ENCODE data around the gene INPP5E. TPM values are rescaled to one million over a fixed set of nuclear protein-coding genes. Genes with fewer than 3 reads are reported as not detected.
"Not testable (repeated sequence)": the region's sequence is repeated elsewhere in the genome, so short reads cannot be mapped to it uniquely, and the experiment has no call there.

The INPP5E gene
- total RNA-seq, 1 experiment from 2014 or later: 10.7 TPM

- Histone ChIP-seq H3K4me3 (ENCODE audit: low read length) (peak overlapping the region; percentile 81), H3K27me3 (ENCODE audit: low read length) (no peaks in the 10 kb centered on the region), H3K36me3 (ENCODE audit: low read depth, low read length) (peaks cover 20% of the 10 kb centered on the region), H3K4me1 (ENCODE audit: insufficient read depth, low read length) (peaks cover 18% of the 10 kb centered on the region; the same call in 1 of the 2 replicates), H3K9ac (ENCODE audit: low read length) (peak overlapping the region; percentile 88), H4K20me1 (ENCODE audit: low read length) (peaks cover 10% of the 10 kb centered on the region; the same call in 1 of the 2 replicates), H3K4me2 (ENCODE audit: low read length) (peak overlapping the region; percentile 97), H3K9me2 (replicated peaks; ENCODE audit: low read length) (no peaks in the 10 kb centered on the region), H3K27ac (ENCODE audit: low read length) (peak overlapping the region; percentile 29; the same call in 1 of the 2 replicates), H3F3A (ENCODE audit: low read length, unreplicated experiment) (no peaks in the 10 kb centered on the region), H3K79me2 (ENCODE audit: low read length) (peaks cover 44% of the 10 kb centered on the region), H3K9me3 (ENCODE audit: low read length) (no peaks in the 10 kb centered on the region), H2AFZ (ENCODE audit: low read length) (peak overlapping the region; percentile 59; the same call in 1 of the 2 replicates)
- TSS peak; percentile 45 for BruUV-seq (replicated peaks)
- DNase-seq (peak; percentile 38), ATAC-seq (peak; percentile 68)
- TF ChIP-seq EZH2 (IDR thresholded peaks at IDR 0.05; ENCODE audit: low read length, unreplicated experiment) (no peak), CTCF (conservative IDR thresholded peaks at IDR 0.05; ENCODE audit: low read depth, low read length) (no peak), EZH2phosphoT487 (IDR thresholded peaks at IDR 0.05; ENCODE audit: borderline replicate concordance, low read length) (no peak)
- intact Hi-C loops (cut with micrococcal nuclease): no loop called here
- ChIA-PET POLR2A (ENCODE audit: unreplicated experiment) (interaction anchor here (0.6 kb wide), 1 partner anchor 47 kb away, joined by 3 read pairs; no protein-coding TSS in a partner anchor), CTCF (no interaction called here)
Measured at GRCh38 chr9:136409557-136410455, 29.8 kb downstream of the INPP5E start.

- ChIA-PET CTCF (no interaction called here), POLR2A (ENCODE audit: unreplicated experiment) (no interaction called here)
- Histone ChIP-seq H3K27me3 (ENCODE audit: low read length) (no peaks in the 10 kb centered on the region), H3K9ac (ENCODE audit: low read length) (no peak overlapping the region), H2AFZ (ENCODE audit: low read length) (no peak overlapping the region), H4K20me1 (ENCODE audit: low read length) (peaks cover 10% of the 10 kb centered on the region; the same call in 1 of the 2 replicates), H3K9me3 (ENCODE audit: low read length) (no peaks in the 10 kb centered on the region), H3K27ac (ENCODE audit: low read length) (no peak overlapping the region), H3K79me2 (ENCODE audit: low read length) (peaks cover 40% of the 10 kb centered on the region), H3K36me3 (ENCODE audit: low read depth, low read length) (peaks cover 8% of the 10 kb centered on the region; the same call in 1 of the 2 replicates), H3K4me2 (ENCODE audit: low read length) (no peak overlapping the region), H3K4me3 (ENCODE audit: low read length) (no peak overlapping the region), H3F3A (ENCODE audit: low read length, unreplicated experiment) (no peaks in the 10 kb centered on the region), H3K4me1 (ENCODE audit: insufficient read depth, low read length) (peaks cover 18% of the 10 kb centered on the region; the same call in 1 of the 2 replicates), H3K9me2 (replicated peaks; ENCODE audit: low read length) (no peaks in the 10 kb centered on the region)
- intact Hi-C loops (cut with micrococcal nuclease): no loop called here
- BruUV-seq (replicated peaks): no TSS peak
- ATAC-seq (no peak), DNase-seq (no peak)
- TF ChIP-seq EZH2phosphoT487 (IDR thresholded peaks at IDR 0.05; ENCODE audit: borderline replicate concordance, low read length): no peak
Measured at GRCh38 chr9:136407911-136408310, 31.7 kb downstream of the INPP5E start.

- H3K9ac ChIP-seq (ENCODE audit: low read length); BruUV-seq (replicated peaks): not testable (repeated sequence)
Measured at GRCh38 chr9:136407061-136407460, 32.6 kb downstream of the INPP5E start.

GRCh38 chr9:136405904-136406303 lies 33.7 kb downstream of the INPP5E start:
- ATAC-seq; BruUV-seq (replicated peaks); H3K9ac ChIP-seq (ENCODE audit: low read length); CTCF ChIA-PET; H3K36me3 ChIP-seq (ENCODE audit: low read depth, low read length); DNase-seq; H2AFZ ChIP-seq (ENCODE audit: low read length); H3K27ac ChIP-seq (ENCODE audit: low read length); H3K9me3 ChIP-seq (ENCODE audit: low read length); H3F3A ChIP-seq (ENCODE audit: low read length, unreplicated experiment); POLR2A ChIA-PET (ENCODE audit: unreplicated experiment); H3K27me3 ChIP-seq (ENCODE audit: low read length); H3K4me3 ChIP-seq (ENCODE audit: low read length); intact Hi-C loops (cut with micrococcal nuclease); H3K9me2 ChIP-seq (replicated peaks; ENCODE audit: low read length); H3K4me2 ChIP-seq (ENCODE audit: low read length); H3K4me1 ChIP-seq (ENCODE audit: insufficient read depth, low read length); H4K20me1 ChIP-seq (ENCODE audit: low read length): not testable (repeated sequence)
- peaks cover 20% of the 10 kb centered on the region for H3K79me2 ChIP-seq (ENCODE audit: low read length)

More at GRCh38 chr9:136407061-136407460, 32.6 kb downstream of the INPP5E start:
- H3K4me2 ChIP-seq (ENCODE audit: low read length); H3K9me3 ChIP-seq (ENCODE audit: low read length); H3F3A ChIP-seq (ENCODE audit: low read length, unreplicated experiment); DNase-seq; POLR2A ChIA-PET (ENCODE audit: unreplicated experiment); ATAC-seq; intact Hi-C loops (cut with micrococcal nuclease); H3K36me3 ChIP-seq (ENCODE audit: low read depth, low read length); H3K27me3 ChIP-seq (ENCODE audit: low read length); H3K9me2 ChIP-seq (replicated peaks; ENCODE audit: low read length); H3K4me3 ChIP-seq (ENCODE audit: low read length); H3K27ac ChIP-seq (ENCODE audit: low read length); H4K20me1 ChIP-seq (ENCODE audit: low read length); CTCF ChIA-PET; H2AFZ ChIP-seq (ENCODE audit: low read length): not testable (repeated sequence)
- peaks cover 15% of the 10 kb centered on the region; the same call in 1 of the 2 replicates for H3K4me1 ChIP-seq (ENCODE audit: insufficient read depth, low read length)
- H3K79me2 ChIP-seq (ENCODE audit: low read length): peaks cover 32% of the 10 kb centered on the region

Data from PC-3 (cell line).